Lower lobe of right lung (tissue), 2 donors: ENCODE data around the gene NXT1. TPM values are rescaled to one million over a fixed set of nuclear protein-coding genes. Genes with fewer than 3 reads are reported as not detected.
A peak's percentile ranks its signal among the peaks of the same experiment; 100 is the strongest.

Experiments used
- ATAC-seq, 2 donors: fragments of 200-7000 bp; cut with Tn5 transposase; one replicate each; pipeline ENCODE4 v1.9.1; 2020 to 2022; ENCODE audit warnings: mild to moderate bottlenecking in 2 of 2, moderate library complexity in 2 of 2
- DNase-seq: peaks from one replicate; pipeline ENCODE4 v3.0.0-alpha.2; 2020
- H3K27ac ChIP-seq: fragments of 200-600 bp; one replicate; pipeline ENCODE4 v1.8.0; 2022
- H3K27me3 ChIP-seq: fragments of 200-600 bp; one replicate; pipeline ENCODE4 v1.8.0; 2022; ENCODE audit warnings: low read depth
- H3K36me3 ChIP-seq: fragments of 200-600 bp; one replicate; pipeline ENCODE4 v1.8.0; 2022; ENCODE audit warnings: mild to moderate bottlenecking
- H3K4me1 ChIP-seq: fragments of 200-600 bp; one replicate; pipeline ENCODE4 v1.8.0; 2022
- H3K4me3 ChIP-seq: fragments of 200-600 bp; one replicate; pipeline ENCODE4 v1.8.0; 2022; ENCODE audit warnings: mild to moderate bottlenecking
- H3K9me3 ChIP-seq: fragments of 200-600 bp; one replicate; pipeline ENCODE4 v1.8.0; 2022
- intact Hi-C: fragments of 100-400 bp; cut with DNase I; formaldehyde crosslinking; loops from one replicate; pipeline ENCODE4 v1.11.0; 2022
- total RNA-seq: library from RNA; stranded (reverse); fragmentation: NEBNext Ultra II Directional; extraction: Animal tissue kit (Norgen Biotek cat#: 25700); gene quantifications from one replicate; pipeline ENCODE4 v1.2.1, GENCODE V29; 2021
- TF ChIP-seq, protein P1 (sequence below): fragments of 200-600 bp; IDR thresholded peaks from one replicate; pipeline ENCODE4 v1.8.0; 2022; ENCODE audit warnings: antibody characterized with exemption, mild to moderate bottlenecking
- donor health status: DM: no; HTN: yes; CAD: no; lungs with severe emphysema.

Gene NXT1
- total RNA-seq, 1 donor from 2014 or later, result 14.8 TPM

DNA sequence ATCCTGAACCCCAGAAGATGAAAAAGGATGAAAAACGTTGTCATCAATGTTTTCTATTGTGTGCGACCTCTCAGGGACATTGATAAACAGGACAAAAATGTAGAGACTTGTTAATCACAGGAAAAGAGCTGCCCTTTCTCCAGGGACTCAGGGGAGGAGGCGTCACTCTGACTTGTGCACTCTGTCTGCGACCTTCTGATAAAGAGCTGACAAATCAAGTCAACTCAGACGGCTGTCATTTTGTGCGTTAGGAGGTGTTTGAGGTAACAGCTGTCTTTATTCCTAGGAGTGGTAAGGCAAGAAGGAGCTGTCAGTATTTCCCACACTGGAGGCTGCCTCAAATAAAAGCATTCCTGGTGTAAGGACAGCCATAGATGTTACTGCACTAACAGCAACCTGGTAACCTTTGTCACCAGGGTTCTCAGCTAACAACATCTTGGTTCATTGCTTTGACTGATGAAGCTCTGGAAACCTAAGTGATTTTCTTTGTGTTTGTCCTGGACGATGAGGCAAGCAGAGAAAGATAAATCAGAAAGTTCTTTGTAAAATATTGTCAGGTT, 38.6 kb upstream of the NXT1 start:
- DNase-seq (no peak), ATAC-seq (no peak)
- intact Hi-C loops, result no loop called here
- Histone ChIP-seq H3K27me3 (no peaks in the 10 kb centered on the region), H3K36me3 (no peaks in the 10 kb centered on the region), H3K4me1 (no peaks in the 10 kb centered on the region), H3K27ac (no peak overlapping the region), H3K9me3 (no peaks in the 10 kb centered on the region), H3K4me3 (no peak overlapping the region)
- TF ChIP-seq, protein P1, sequence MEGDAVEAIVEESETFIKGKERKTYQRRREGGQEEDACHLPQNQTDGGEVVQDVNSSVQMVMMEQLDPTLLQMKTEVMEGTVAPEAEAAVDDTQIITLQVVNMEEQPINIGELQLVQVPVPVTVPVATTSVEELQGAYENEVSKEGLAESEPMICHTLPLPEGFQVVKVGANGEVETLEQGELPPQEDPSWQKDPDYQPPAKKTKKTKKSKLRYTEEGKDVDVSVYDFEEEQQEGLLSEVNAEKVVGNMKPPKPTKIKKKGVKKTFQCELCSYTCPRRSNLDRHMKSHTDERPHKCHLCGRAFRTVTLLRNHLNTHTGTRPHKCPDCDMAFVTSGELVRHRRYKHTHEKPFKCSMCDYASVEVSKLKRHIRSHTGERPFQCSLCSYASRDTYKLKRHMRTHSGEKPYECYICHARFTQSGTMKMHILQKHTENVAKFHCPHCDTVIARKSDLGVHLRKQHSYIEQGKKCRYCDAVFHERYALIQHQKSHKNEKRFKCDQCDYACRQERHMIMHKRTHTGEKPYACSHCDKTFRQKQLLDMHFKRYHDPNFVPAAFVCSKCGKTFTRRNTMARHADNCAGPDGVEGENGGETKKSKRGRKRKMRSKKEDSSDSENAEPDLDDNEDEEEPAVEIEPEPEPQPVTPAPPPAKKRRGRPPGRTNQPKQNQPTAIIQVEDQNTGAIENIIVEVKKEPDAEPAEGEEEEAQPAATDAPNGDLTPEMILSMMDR, result no peak

DNA sequence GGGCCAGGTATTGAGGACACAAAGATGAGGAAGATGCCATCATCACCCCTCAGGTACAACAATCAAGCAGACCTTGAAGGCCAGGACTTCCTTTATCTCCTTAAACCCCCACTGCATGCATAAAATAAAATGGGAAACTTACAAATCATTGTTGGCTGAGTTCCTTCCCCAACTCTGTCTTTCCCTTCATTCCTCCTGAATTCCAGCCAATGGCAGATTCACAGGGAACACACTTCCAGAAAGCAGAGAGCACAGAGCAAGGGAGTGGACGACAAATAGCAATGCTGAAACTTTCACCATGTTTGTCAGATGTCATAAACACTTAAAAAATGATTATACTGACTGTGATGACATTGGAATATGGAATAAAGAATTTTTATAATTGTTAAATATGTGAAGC, 37.3 kb upstream of the NXT1 start:
- DNase-seq, result no peak
- no peaks in the 10 kb centered on the region for H3K4me1 ChIP-seq
- H3K4me3 ChIP-seq, result no peak overlapping the region
- intact Hi-C loops, result no loop called here
- no peaks in the 10 kb centered on the region for H3K27me3 ChIP-seq
- no peak overlapping the region for H3K27ac ChIP-seq
- H3K36me3 ChIP-seq, result no peaks in the 10 kb centered on the region
- TF ChIP-seq, protein P1, result no peak
- H3K9me3 ChIP-seq, result no peaks in the 10 kb centered on the region
- no peak for ATAC-seq

DNA sequence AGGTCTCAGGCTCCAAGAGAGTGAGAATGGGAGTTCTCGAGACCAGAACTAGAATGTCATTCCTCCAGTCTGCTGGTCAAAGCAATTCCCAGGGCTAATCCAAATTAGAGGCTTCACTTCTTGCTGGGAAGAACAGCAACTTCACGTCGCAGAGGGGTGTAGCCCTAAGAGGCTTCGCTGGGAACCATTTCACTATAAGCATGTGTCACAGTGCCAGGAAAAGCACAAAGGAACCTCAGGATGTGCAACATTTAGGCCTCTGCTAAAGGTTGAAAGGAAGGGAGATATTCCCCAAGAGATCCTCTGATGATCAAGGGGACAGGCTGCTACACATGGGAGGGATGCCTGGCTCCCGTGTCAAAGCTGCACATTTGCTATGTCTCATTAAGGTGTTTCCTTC, 35.9 kb upstream of the NXT1 start:
- Histone ChIP-seq H3K4me3 (no peak overlapping the region), H3K9me3 (no peaks in the 10 kb centered on the region), H3K27ac (no peak overlapping the region), H3K27me3 (no peaks in the 10 kb centered on the region), H3K36me3 (no peaks in the 10 kb centered on the region), H3K4me1 (no peaks in the 10 kb centered on the region)
- intact Hi-C loops, result no loop called here
- TF ChIP-seq, protein P1, result no peak
- DNase-seq, result no peak
- ATAC-seq, result no peak

DNA sequence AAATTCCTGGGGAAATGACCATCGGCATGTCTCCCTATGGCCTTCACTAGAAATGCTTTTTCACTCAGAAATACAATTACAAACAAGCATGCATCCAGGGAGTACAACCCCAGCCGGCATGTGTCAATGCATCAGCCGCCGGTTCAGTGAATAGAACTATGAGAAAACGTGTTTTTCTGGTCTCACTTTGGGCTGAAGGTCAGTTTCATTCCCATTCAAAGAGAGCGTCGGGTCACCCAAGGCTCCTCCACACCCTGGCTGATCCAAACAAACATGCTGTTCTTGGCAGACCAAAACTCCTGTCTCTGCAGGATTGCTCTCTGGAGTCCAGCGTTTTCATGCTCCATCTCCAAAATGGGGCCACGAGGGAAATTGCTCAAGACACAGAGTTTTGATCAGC, 35.5 kb upstream of the NXT1 start:
- H3K36me3 ChIP-seq, result no peaks in the 10 kb centered on the region
- peak in 1 of 2 donors; percentile 43 for ATAC-seq
- TF ChIP-seq, protein P1, result no peak
- H3K4me1 ChIP-seq, result no peaks in the 10 kb centered on the region
- no peaks in the 10 kb centered on the region for H3K27me3 ChIP-seq
- intact Hi-C loops, result no loop called here
- no peak overlapping the region for H3K4me3 ChIP-seq
- no peak overlapping the region for H3K27ac ChIP-seq
- H3K9me3 ChIP-seq, result no peaks in the 10 kb centered on the region
- DNase-seq, result no peak

DNA sequence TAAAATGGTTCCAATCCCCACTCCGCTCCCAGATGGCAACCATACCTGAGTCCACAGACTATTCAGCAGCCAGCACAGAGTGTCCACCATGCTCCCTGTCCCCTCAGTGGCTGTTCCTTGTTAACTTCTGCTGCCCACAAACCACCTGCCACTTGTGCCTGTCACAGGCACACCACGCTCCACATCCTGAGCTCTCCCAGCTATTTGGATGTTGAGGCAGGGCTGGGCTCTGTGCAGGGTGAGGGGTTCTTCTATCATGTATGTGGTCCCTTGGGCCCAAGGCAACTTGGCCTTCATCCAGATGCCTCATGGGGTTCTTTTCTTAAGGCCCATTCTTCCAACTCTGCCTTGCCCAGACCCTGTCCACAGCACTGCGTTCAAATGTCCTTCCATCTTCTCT, 34.0 kb upstream of the NXT1 start:
- no peak overlapping the region for H3K4me3 ChIP-seq
- intact Hi-C loops, result no loop called here
- no peaks in the 10 kb centered on the region for H3K4me1 ChIP-seq
- no peak overlapping the region for H3K27ac ChIP-seq
- TF ChIP-seq, protein P1, result no peak
- no peaks in the 10 kb centered on the region for H3K36me3 ChIP-seq
- H3K9me3 ChIP-seq, result no peaks in the 10 kb centered on the region
- no peak for ATAC-seq
- H3K27me3 ChIP-seq, result no peaks in the 10 kb centered on the region
- no peak for DNase-seq

DNA sequence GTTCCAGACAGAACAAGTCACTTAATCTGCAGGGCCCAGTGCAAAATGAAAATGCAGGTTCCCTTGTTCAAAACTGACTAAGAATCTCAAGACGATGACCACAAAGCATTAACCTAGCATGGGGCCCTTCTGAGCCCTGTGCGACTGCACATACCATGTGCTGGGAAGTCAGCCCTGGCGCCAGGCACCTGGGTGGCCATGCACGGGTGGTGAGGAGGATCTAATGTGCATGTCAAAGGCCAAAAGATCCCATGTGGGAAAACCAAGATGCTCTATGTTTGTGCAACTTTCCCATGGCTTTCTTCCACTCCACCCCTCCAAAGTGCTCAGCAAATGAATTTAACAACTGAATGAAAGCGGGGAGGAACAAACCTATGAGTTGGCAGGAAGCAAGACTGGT, 33.5 kb upstream of the NXT1 start:
- intact Hi-C loops, result no loop called here

More for the DNA sequence above, 33.5 kb upstream of the NXT1 start:
- Histone ChIP-seq H3K4me3 (no peak overlapping the region), H3K27ac (no peak overlapping the region), H3K36me3 (no peaks in the 10 kb centered on the region), H3K27me3 (no peaks in the 10 kb centered on the region), H3K9me3 (no peaks in the 10 kb centered on the region), H3K4me1 (no peaks in the 10 kb centered on the region)
- TF ChIP-seq, protein P1, result no peak
- ATAC-seq (no peak), DNase-seq (no peak)
